Mesodermal cell (in vitro differentiated cells): ENCODE data around the gene HSPBAP1. TPM values are rescaled to one million over a fixed set of nuclear protein-coding genes. Genes with fewer than 3 reads are reported as not detected.
A peak's percentile ranks its signal among the peaks of the same experiment; 100 is the strongest.

Source experiments
- H3K27ac ChIP-seq: 2 replicates; pipeline ENCODE4 v1.7.0; 2013; ENCODE audit warnings: mild to moderate bottlenecking, low read depth, low read length, moderate library complexity; ENCODE audit not compliant: severe bottlenecking
- H3K36me3 ChIP-seq: 2 replicates; pipeline ENCODE4 v1.7.1; 2013; ENCODE audit warnings: mild to moderate bottlenecking, low read length, moderate library complexity; ENCODE audit not compliant: control insufficient read depth, insufficient read depth
- H3K4me1 ChIP-seq: one replicate; pipeline ENCODE4 v1.7.1; 2013; ENCODE audit warnings: mild to moderate bottlenecking, low read length; ENCODE audit not compliant: insufficient read depth, control insufficient read depth, poor library complexity, severe bottlenecking
- H3K4me3 ChIP-seq: 2 replicates; pipeline ENCODE4 v1.7.0; 2013; ENCODE audit warnings: low read length, control low read depth, mild to moderate bottlenecking; ENCODE audit not compliant: insufficient read depth, poor library complexity, severe bottlenecking; ENCODE audit errors: extremely low read depth
- H3K9me3 ChIP-seq: 2 replicates; pipeline ENCODE4 v1.7.1; 2013; ENCODE audit warnings: mild to moderate bottlenecking, low read length, moderate library complexity; ENCODE audit not compliant: control insufficient read depth
- WGBS, 2 experiments: methylation state at CpG; one replicate each; pipeline ENCODE4 v1.1.5; 2013; ENCODE audit warnings: missing lambda C conversion rate in 2 of 2; ENCODE audit not compliant: insufficient coverage in 2 of 2; 5-methylcytosine and 5-hydroxymethylcytosine counted together
- polyA plus RNA-seq, 2 experiments: library from polyadenylated mRNA; stranded (reverse); fragments of 50-300 nt; gene quantifications; one replicate each; pipeline ENCODE4 v1.2.3, GENCODE V29; 2013

The HSPBAP1 gene
- polyA plus RNA-seq (2013, experiment 1 of 2): 10.1 TPM
- 7.7 TPM for polyA plus RNA-seq (2013, experiment 2 of 2)

- no peaks in the 10 kb centered on the region for H3K9me3 ChIP-seq
- no peaks in the 10 kb centered on the region for H3K36me3 ChIP-seq
- 0% methylated on average over 30 to 41 of the region's 46 CpGs for WGBS, 2 experiments
- H3K4me3 ChIP-seq: peak within 1 kb of the TSS; percentile 74
- peaks cover 4% of the 10 kb centered on the region for H3K4me1 ChIP-seq
- peak within 1 kb of the TSS; percentile 98 for H3K27ac ChIP-seq
Measured at GRCh38 chr3:122793568-122794416, at the start of gene HSPBAP1. Gene HSPBAP1, minus strand, starts transcription at chr3:122793831. Its CDS starts 151 bp downstream, at chr3:122793680.

- Histone ChIP-seq H3K36me3 (no peaks in the 10 kb centered on the region), H3K4me1 (no peaks in the 10 kb centered on the region), H3K27ac (no peak overlapping the region), H3K4me3 (no peak overlapping the region), H3K9me3 (no peaks in the 10 kb centered on the region)
- WGBS, 2 experiments: 60% methylated on average over 1 of the region's 2 CpGs; no CpG with 5 or more reads in 1 of the 2 experiments
Measured at GRCh38 chr3:122835590-122835989, 42.0 kb upstream of the HSPBAP1 start.

- Histone ChIP-seq H3K9me3 (no peaks in the 10 kb centered on the region), H3K36me3 (no peaks in the 10 kb centered on the region), H3K4me1 (no peaks in the 10 kb centered on the region), H3K4me3 (no peak overlapping the region), H3K27ac (no peak overlapping the region)
- 93 to 94% methylated on average over 3 to 4 of the region's 4 CpGs for WGBS, 2 experiments
Measured at GRCh38 chr3:122828281-122828680, 34.6 kb upstream of the HSPBAP1 start.

GRCh38 chr3:122826278-122826677 is 32.6 kb upstream of the HSPBAP1 start:
- Histone ChIP-seq H3K9me3 (no peaks in the 10 kb centered on the region), H3K4me1 (no peaks in the 10 kb centered on the region), H3K36me3 (no peaks in the 10 kb centered on the region), H3K27ac (no peak overlapping the region), H3K4me3 (no peak overlapping the region)
- 88% methylated on average over 1 of the region's 1 CpG; no CpG with 5 or more reads in 1 of the 2 experiments for WGBS, 2 experiments

- Histone ChIP-seq H3K4me1 (no peaks in the 10 kb centered on the region), H3K4me3 (no peak overlapping the region), H3K27ac (no peak overlapping the region), H3K9me3 (no peaks in the 10 kb centered on the region), H3K36me3 (no peaks in the 10 kb centered on the region)
- WGBS, 2 experiments: 63 to 100% methylated on average over 1 to 3 of the region's 4 CpGs
Measured at GRCh38 chr3:122825460-122825859, 31.8 kb upstream of the HSPBAP1 start.

- Histone ChIP-seq H3K4me1 (no peaks in the 10 kb centered on the region), H3K27ac (no peak overlapping the region), H3K36me3 (no peaks in the 10 kb centered on the region), H3K4me3 (no peak overlapping the region), H3K9me3 (no peaks in the 10 kb centered on the region)
- WGBS, 2 experiments: 25 to 83% methylated on average over 1 to 4 of the region's 7 CpGs
Measured at GRCh38 chr3:122824465-122825381, 31.1 kb upstream of the HSPBAP1 start.

- WGBS, 2 experiments: 100% methylated on average over 2 of the region's 2 CpGs; no CpG with 5 or more reads in 1 of the 2 experiments
- H3K36me3 ChIP-seq: no peaks in the 10 kb centered on the region
- H3K4me3 ChIP-seq: no peak overlapping the region
- no peaks in the 10 kb centered on the region for H3K4me1 ChIP-seq
- no peak overlapping the region for H3K27ac ChIP-seq
- H3K9me3 ChIP-seq: no peaks in the 10 kb centered on the region
Measured at GRCh38 chr3:122816587-122816986, 23.0 kb upstream of the HSPBAP1 start.

GRCh38 chr3:122810734-122811133 is 17.1 kb upstream of the HSPBAP1 start:
- Histone ChIP-seq H3K9me3 (no peaks in the 10 kb centered on the region), H3K4me1 (no peaks in the 10 kb centered on the region), H3K36me3 (no peaks in the 10 kb centered on the region), H3K4me3 (no peak overlapping the region), H3K27ac (no peak overlapping the region)

GRCh38 chr3:122803977-122804376 is 10.3 kb upstream of the HSPBAP1 start:
- WGBS, 2 experiments: 100% methylated on average over 1 of the region's 2 CpGs
- Histone ChIP-seq H3K4me3 (no peak overlapping the region), H3K9me3 (no peaks in the 10 kb centered on the region), H3K4me1 (no peaks in the 10 kb centered on the region), H3K27ac (no peak overlapping the region), H3K36me3 (no peaks in the 10 kb centered on the region)

- no peak overlapping the region for H3K27ac ChIP-seq
- H3K9me3 ChIP-seq: no peaks in the 10 kb centered on the region
- H3K4me1 ChIP-seq: no peaks in the 10 kb centered on the region
- no peak overlapping the region for H3K4me3 ChIP-seq
- 100% methylated on average over 1 of the region's 1 CpG; no CpG with 5 or more reads in 1 of the 2 experiments for WGBS, 2 experiments
- no peaks in the 10 kb centered on the region for H3K36me3 ChIP-seq
Measured at GRCh38 chr3:122802323-122802722, 8.7 kb upstream of the HSPBAP1 start.
